ENCODE data around the gene PIAS1.
"Not testable (repeated sequence)": the region's sequence is repeated elsewhere in the genome, so short reads cannot be mapped to it uniquely, and the experiment has no call there.

The PIAS1 gene

GRCh38 chr15:68034719-68035293 is 19.3 kb upstream of the PIAS1 start:
- DNase-seq (ENCODE audit: low spot score) = no peak

GRCh38 chr15:68038246-68038645 is 15.9 kb upstream of the PIAS1 start:
- no peak for DNase-seq (ENCODE audit: low spot score)

- DNase-seq (ENCODE audit: low spot score) = no peak
These were observed 14.0 kb upstream of the PIAS1 start for GRCh38 chr15:68040144-68040543.

- no peak for DNase-seq (ENCODE audit: low spot score)
These were observed 11.8 kb upstream of the PIAS1 start for GRCh38 chr15:68042156-68042854.

DNA sequence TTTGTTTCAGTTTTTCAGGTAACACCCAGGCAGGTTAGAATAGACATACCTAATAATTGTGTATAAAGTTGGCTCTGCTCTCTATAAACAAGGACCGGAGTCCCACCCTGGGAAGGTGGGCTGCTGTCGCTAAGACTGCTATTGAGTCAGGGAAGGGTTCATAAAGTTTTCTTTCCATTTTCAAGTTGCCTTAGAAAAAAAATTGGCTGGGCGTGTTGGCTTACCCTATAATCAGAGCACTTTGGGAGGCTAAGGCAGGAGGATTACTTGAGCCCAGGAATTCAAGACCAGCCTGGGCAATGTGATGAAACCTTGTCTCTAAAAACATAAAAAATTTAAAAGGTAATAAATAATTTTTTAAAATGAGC is 11.3 kb upstream of the PIAS1 start:
- DNase-seq (ENCODE audit: low spot score) = no peak

GRCh38 chr15:68045289-68046265 is 8.5 kb upstream of the PIAS1 start:
- DNase-seq (ENCODE audit: low spot score) = no peak

DNA sequence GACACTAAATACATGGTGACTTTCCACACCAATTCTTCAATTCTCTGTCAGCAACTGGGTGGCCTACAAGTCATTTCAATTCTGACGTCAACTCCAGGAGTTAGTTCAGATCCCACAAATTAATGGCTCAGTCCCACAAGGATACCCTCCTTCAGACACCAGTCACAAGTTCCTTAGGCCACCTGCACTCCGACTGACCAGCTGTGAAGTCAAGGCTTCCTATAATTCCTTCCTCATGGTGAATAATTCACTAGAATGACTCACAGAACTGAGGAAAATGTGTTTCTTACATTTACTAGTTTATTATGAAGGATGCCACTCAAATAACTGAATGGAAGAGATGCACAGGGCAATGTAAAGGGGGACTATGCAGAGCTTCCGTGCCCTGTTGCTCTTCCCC is 6.3 kb upstream of the PIAS1 start:
- no peak for DNase-seq (ENCODE audit: low spot score)

- DNase-seq (ENCODE audit: low spot score) = no peak
These were observed 3.0 kb upstream of the PIAS1 start for GRCh38 chr15:68051109-68051508.

GRCh38 chr15:68051907-68052306 is 2.2 kb upstream of the PIAS1 start:
- DNase-seq (ENCODE audit: low spot score) = no peak

GRCh38 chr15:68052431-68052830 is 1.7 kb upstream of the PIAS1 start:
- no peak for DNase-seq (ENCODE audit: low spot score)

DNA sequence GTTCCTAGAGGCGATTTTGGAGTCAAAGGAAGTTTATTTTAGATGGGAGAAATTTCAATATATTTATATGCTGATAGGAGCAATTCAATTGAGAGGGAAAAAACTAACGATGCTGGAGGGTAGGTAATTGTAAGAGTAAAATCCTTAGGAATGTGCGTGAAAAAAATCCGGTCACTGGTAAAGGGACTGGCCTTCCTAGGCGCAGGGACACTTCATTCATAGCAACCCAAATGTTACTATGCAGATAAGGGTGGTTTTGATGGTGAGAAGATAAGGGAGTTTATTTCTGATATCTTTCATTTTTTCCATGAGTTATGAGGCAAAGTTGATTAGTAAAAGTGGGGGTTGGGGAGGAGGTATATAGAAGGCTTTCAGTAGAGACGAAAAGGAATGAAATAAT is 1.1 kb upstream of the PIAS1 start:
- DNase-seq (ENCODE audit: low spot score) = no peak

- peak; percentile 58 for DNase-seq (ENCODE audit: low spot score)
These were observed 611 bp downstream of the PIAS1 start for GRCh38 chr15:68054628-68055223.

DNA sequence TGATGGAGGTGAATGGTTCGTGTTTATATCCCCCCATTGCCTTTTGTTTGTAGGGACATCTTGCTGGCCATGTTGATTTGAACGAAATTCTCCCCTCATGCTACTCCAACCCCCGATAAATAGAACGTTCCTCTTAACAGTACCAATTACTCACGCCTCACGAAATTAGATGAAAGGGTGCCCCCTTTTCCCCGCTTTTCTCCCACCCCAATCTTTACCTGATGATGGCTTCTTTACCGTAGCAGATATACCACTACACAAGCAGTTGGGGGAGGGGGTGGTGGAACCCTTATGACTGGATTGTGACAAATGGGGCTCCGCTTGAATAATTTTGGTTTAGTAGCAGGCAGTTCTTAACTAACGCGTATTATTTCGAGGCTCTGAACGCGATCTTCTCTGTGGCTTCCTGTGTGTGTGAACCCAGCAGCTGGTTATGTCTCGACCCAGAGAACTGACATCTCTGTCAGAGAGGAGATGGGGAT is 1.1 kb downstream of the PIAS1 start:
- peak; percentile 35 for DNase-seq (ENCODE audit: low spot score)

GRCh38 chr15:68056097-68056865 is 2.2 kb downstream of the PIAS1 start:
- DNase-seq (ENCODE audit: low spot score) = no peak

- DNase-seq (ENCODE audit: low spot score) = no peak
These were observed 2.9 kb downstream of the PIAS1 start for GRCh38 chr15:68057034-68057433.

- no peak for DNase-seq (ENCODE audit: low spot score)
These were observed 3.6 kb downstream of the PIAS1 start for GRCh38 chr15:68057758-68058157.

- not testable (repeated sequence) for DNase-seq (ENCODE audit: low spot score)
These were observed 4.9 kb downstream of the PIAS1 start for GRCh38 chr15:68058970-68059369.

- DNase-seq (ENCODE audit: low spot score) = no peak
These were observed 5.5 kb downstream of the PIAS1 start for GRCh38 chr15:68059630-68060029.

DNA sequence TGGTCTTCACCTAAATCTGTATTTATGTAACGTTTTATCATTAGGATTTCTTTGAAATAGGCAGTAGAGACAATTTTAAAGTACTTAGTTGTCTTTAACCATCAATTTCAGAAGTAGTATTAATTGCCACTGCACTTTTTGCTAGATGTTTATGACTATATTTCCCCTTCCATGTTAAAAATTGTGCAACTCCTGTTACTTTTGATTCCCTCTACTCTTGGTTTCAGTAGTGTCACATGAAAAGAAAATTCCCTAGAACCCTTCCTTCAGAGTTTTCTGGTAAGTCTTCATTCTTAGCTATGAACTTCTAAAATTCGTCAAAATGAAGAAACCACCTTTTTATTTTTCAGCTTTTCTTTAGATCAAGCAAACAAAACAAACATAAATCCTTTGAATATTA is 7.1 kb downstream of the PIAS1 start:
- DNase-seq (ENCODE audit: low spot score) = no peak

- DNase-seq (ENCODE audit: low spot score) = no peak
These were observed 7.5 kb downstream of the PIAS1 start for GRCh38 chr15:68061602-68062001.

- DNase-seq (ENCODE audit: low spot score) = no peak
These were observed 8.1 kb downstream of the PIAS1 start for GRCh38 chr15:68062214-68062613.

Data from AG20443 (cell line).